ENCODE data around the gene GNG7. TPM values are rescaled to one million over a fixed set of nuclear protein-coding genes. Genes with fewer than 3 reads are reported as not detected.
"Not testable (repeated sequence)": the region's sequence is repeated elsewhere in the genome, so short reads cannot be mapped to it uniquely, and the experiment has no call there.

GNG7 gene
- total RNA-seq, 2 experiments from 2014 or later: 0.08 to 0.13 TPM

DNA sequence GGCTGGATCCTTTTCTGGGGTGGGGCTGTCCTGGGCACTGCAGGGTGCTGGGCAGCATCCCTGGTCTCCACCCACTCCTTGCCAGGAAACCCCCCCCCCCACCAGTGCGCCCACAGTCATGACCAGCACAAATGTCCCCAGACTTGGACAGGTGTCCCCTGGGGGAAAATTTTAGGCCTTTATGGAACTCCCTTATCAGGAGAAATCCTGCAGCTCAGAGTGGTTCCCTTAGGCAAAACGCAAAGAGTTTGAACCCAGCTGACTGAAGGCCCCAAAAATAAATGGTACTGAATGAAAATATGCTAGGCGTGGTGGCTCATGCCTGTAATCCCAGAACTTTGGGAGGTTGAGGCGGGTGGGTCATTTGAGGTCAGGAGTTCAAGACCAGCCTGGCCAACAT is 174.8 kb downstream of the GNG7 start:
- Mint-ChIP-seq H3K4me3 (no peak overlapping the region), H3K27ac (no peak overlapping the region), H3K4me1 (ENCODE audit: low read depth) (peaks cover 3% of the 10 kb centered on the region), H3K27me3 (ENCODE audit: low read depth) (no peaks in the 10 kb centered on the region), H3K9me3 (ENCODE audit: insufficient read depth) (no peaks in the 10 kb centered on the region), H3K36me3 (ENCODE audit: low read depth) (no peaks in the 10 kb centered on the region)
- ChIA-PET POLR2A (no interaction called here), CTCF (interaction anchor here (1.3 kb wide), 1 partner anchor 87 kb away, joined by 3 read pairs; no protein-coding TSS in a partner anchor)
- ATAC-seq (no peak), DNase-seq (no peak)

DNA sequence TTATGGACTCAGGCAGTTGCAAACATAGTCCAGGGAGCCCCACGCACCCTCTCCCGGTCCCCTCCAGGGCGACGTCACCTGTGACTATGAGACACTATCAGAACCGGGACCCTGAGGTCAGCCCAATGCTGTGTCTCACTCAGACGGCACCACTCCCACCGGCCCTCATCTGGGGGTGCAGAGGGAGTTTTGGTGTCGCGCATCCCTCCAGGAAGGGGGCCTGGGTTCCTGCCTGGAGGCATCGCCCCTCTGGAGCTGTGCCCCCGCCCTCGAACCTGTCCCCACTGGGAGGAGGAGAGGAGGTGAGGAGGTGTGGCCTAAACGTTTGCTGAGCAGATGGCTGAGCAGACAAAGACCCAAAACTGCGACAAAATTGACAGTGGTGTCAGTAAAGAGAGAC is 175.3 kb downstream of the GNG7 start:
- DNase-seq (no peak), ATAC-seq (no peak)
- H3K9me3 Mint-ChIP-seq (ENCODE audit: insufficient read depth): no peaks in the 10 kb centered on the region
- H3K27me3 Mint-ChIP-seq (ENCODE audit: low read depth): no peaks in the 10 kb centered on the region
- ChIA-PET CTCF (no interaction called here), POLR2A (no interaction called here)
- H3K4me1 Mint-ChIP-seq (ENCODE audit: low read depth): no peaks in the 10 kb centered on the region
- H3K36me3 Mint-ChIP-seq (ENCODE audit: low read depth): no peaks in the 10 kb centered on the region
- no peak overlapping the region for H3K4me3 Mint-ChIP-seq
- no peak overlapping the region for H3K27ac Mint-ChIP-seq

- Mint-ChIP-seq H3K4me3 (no peak overlapping the region), H3K9me3 (ENCODE audit: insufficient read depth) (no peaks in the 10 kb centered on the region), H3K4me1 (ENCODE audit: low read depth) (no peaks in the 10 kb centered on the region), H3K36me3 (ENCODE audit: low read depth) (no peaks in the 10 kb centered on the region), H3K27ac (no peak overlapping the region), H3K27me3 (ENCODE audit: low read depth) (no peaks in the 10 kb centered on the region)
- no peak for ATAC-seq
- CTCF ChIA-PET: no interaction called here
- POLR2A ChIA-PET: interaction anchor here (1.4 kb wide), 1 partner anchor 49 kb away, joined by 3 read pairs; the partner anchor contains the start of gene GADD45B
- no peak for DNase-seq
These were observed 177.4 kb downstream of the GNG7 start for GRCh38 chr19:2524840-2525723.

- DNase-seq (no peak), ATAC-seq (no peak)
- Mint-ChIP-seq H3K27ac (no peak overlapping the region), H3K36me3 (ENCODE audit: low read depth) (no peaks in the 10 kb centered on the region), H3K27me3 (ENCODE audit: low read depth) (no peaks in the 10 kb centered on the region), H3K4me1 (ENCODE audit: low read depth) (no peaks in the 10 kb centered on the region), H3K4me3 (no peak overlapping the region), H3K9me3 (ENCODE audit: insufficient read depth) (no peaks in the 10 kb centered on the region)
- ChIA-PET CTCF (no interaction called here), POLR2A (no interaction called here)
These were observed 178.1 kb downstream of the GNG7 start for GRCh38 chr19:2524361-2524839.

- POLR2A ChIA-PET: no interaction called here
- Mint-ChIP-seq H3K27ac (no peak overlapping the region), H3K9me3 (ENCODE audit: insufficient read depth) (no peaks in the 10 kb centered on the region), H3K4me3 (no peak overlapping the region), H3K4me1 (ENCODE audit: low read depth) (no peaks in the 10 kb centered on the region), H3K27me3 (ENCODE audit: low read depth) (no peaks in the 10 kb centered on the region), H3K36me3 (ENCODE audit: low read depth) (no peaks in the 10 kb centered on the region)
- ATAC-seq (no peak), DNase-seq (no peak)
- CTCF ChIA-PET: no interaction called here
These were observed 178.7 kb downstream of the GNG7 start for GRCh38 chr19:2523630-2524311.

GRCh38 chr19:2519482-2519881 is 183.0 kb downstream of the GNG7 start:
- Mint-ChIP-seq H3K4me3 (no peak overlapping the region), H3K27me3 (ENCODE audit: low read depth) (no peaks in the 10 kb centered on the region), H3K27ac (no peak overlapping the region), H3K36me3 (ENCODE audit: low read depth) (no peaks in the 10 kb centered on the region), H3K4me1 (ENCODE audit: low read depth) (peaks cover 9% of the 10 kb centered on the region), H3K9me3 (ENCODE audit: insufficient read depth) (no peaks in the 10 kb centered on the region)
- ChIA-PET CTCF (interaction anchor here (1.0 kb wide), 1 partner anchor 92 kb away, joined by 5 read pairs; no protein-coding TSS in a partner anchor), POLR2A (no interaction called here)
- DNase-seq (no peak), ATAC-seq (no peak)

DNA sequence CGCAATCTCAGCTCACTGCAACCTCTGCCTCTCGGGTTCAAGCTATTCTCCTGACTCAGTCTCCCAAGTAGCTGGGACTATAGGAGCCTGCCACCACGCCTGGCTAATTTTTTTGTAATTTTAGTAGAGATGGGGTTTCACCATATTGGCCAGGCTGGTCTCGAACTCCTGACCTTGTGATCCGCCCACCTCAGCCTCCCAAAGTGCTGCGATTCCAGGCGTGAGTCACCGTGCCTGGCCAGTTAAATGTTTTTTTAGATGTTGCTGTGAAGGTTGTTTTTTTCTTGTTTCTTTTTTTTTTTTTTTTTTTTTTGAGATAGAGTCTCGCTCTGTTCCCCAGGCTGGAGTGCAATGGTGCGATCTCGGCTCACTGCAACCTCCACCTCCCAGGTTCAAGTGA is 183.6 kb downstream of the GNG7 start:
- CTCF ChIA-PET: interaction anchor here (1.3 kb wide), 1 partner anchor 43 kb away, joined by 3 read pairs; the partner anchor contains the start of gene GADD45B
- H3K4me3 Mint-ChIP-seq; POLR2A ChIA-PET; H3K4me1 Mint-ChIP-seq (ENCODE audit: low read depth); ATAC-seq; H3K27ac Mint-ChIP-seq; H3K27me3 Mint-ChIP-seq (ENCODE audit: low read depth); H3K36me3 Mint-ChIP-seq (ENCODE audit: low read depth); DNase-seq; H3K9me3 Mint-ChIP-seq (ENCODE audit: insufficient read depth): not testable (repeated sequence)

DNA sequence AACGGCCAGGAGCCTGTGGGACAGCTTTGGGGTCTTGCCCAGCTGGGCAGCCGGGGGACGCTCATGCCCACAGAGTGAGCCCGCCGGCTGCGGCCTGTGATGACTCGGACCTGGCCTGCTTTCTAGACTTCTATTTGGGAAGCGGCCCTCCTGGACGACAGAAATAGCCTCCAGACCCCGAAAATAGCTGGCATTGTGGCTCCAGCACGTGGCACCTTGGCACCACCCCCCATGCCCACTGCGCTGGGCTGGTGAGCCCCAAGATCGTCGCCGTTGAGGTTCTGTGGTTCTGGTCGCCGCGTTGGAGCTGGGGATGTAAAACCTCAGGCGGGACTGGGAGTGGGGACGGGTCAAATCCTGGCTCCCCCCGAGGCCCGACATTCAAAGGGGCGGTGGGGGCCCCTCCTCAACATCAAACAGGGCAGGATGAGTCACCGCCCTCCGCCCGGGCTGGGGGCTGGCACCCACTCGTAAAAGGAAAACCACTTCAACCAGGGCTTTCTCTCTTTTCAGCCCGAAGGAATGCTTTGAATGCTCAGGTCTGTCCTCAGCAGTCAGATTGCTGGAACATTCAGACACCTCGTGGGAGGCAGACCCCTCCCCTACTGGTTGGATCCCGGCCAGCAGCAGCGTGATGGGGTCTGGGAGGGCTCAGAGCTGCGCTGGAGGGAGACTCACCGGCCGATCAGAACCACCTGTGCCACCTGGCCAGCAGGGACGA is 184.5 kb downstream of the GNG7 start:
- Mint-ChIP-seq H3K9me3 (ENCODE audit: insufficient read depth) (no peaks in the 10 kb centered on the region), H3K4me1 (ENCODE audit: low read depth) (peaks cover 9% of the 10 kb centered on the region), H3K36me3 (ENCODE audit: low read depth) (no peaks in the 10 kb centered on the region), H3K4me3 (no peak overlapping the region), H3K27me3 (ENCODE audit: low read depth) (no peaks in the 10 kb centered on the region), H3K27ac (no peak overlapping the region)
- POLR2A ChIA-PET: no interaction called here
- CTCF ChIA-PET: interaction anchor here (1.3 to 1.7 kb wide), 2 partner anchors 11 to 42 kb away, joined by 3 to 4 read pairs; partner anchors contain the start of gene GADD45B
- ATAC-seq: no peak
- no peak for DNase-seq

DNA sequence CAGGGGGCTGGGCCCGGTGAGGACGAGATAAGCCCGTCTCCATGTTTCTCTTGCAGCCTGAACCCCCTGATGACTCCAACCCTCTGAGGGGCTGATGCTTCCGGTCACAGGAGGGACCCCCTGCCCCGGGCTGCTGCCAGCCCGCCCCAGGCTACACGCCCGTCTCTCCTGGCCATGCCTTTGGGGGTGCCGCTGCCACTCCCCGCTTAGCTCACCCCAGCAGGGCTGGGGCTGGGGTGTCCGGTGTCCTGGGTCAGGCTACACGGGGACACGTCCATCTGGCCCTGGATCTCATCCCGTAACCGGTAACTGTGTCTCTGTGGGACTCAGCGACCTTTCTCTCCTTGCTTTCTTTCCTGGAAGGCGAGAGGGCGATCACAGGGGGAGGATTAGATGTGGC is 185.8 kb downstream of the GNG7 start:
- Mint-ChIP-seq H3K27me3 (ENCODE audit: low read depth) (no peaks in the 10 kb centered on the region), H3K9me3 (ENCODE audit: insufficient read depth) (no peaks in the 10 kb centered on the region), H3K4me3 (no peak overlapping the region), H3K4me1 (ENCODE audit: low read depth) (peaks cover 9% of the 10 kb centered on the region), H3K27ac (no peak overlapping the region), H3K36me3 (ENCODE audit: low read depth) (no peaks in the 10 kb centered on the region)
- POLR2A ChIA-PET: no interaction called here
- CTCF ChIA-PET: interaction anchor here (1.7 kb wide), 1 partner anchor 13 kb away, joined by 4 read pairs; no protein-coding TSS in a partner anchor
- ATAC-seq (no peak), DNase-seq (no peak)

- Mint-ChIP-seq H3K9me3 (ENCODE audit: insufficient read depth) (no peaks in the 10 kb centered on the region), H3K27me3 (ENCODE audit: low read depth) (no peaks in the 10 kb centered on the region), H3K27ac (no peak overlapping the region), H3K36me3 (ENCODE audit: low read depth) (no peaks in the 10 kb centered on the region), H3K4me3 (no peak overlapping the region), H3K4me1 (ENCODE audit: low read depth) (peaks cover 9% of the 10 kb centered on the region)
- DNase-seq (no peak), ATAC-seq (no peak)
- ChIA-PET POLR2A (no interaction called here), CTCF (no interaction called here)
These were observed 187.4 kb downstream of the GNG7 start for GRCh38 chr19:2514981-2515518.

DNA sequence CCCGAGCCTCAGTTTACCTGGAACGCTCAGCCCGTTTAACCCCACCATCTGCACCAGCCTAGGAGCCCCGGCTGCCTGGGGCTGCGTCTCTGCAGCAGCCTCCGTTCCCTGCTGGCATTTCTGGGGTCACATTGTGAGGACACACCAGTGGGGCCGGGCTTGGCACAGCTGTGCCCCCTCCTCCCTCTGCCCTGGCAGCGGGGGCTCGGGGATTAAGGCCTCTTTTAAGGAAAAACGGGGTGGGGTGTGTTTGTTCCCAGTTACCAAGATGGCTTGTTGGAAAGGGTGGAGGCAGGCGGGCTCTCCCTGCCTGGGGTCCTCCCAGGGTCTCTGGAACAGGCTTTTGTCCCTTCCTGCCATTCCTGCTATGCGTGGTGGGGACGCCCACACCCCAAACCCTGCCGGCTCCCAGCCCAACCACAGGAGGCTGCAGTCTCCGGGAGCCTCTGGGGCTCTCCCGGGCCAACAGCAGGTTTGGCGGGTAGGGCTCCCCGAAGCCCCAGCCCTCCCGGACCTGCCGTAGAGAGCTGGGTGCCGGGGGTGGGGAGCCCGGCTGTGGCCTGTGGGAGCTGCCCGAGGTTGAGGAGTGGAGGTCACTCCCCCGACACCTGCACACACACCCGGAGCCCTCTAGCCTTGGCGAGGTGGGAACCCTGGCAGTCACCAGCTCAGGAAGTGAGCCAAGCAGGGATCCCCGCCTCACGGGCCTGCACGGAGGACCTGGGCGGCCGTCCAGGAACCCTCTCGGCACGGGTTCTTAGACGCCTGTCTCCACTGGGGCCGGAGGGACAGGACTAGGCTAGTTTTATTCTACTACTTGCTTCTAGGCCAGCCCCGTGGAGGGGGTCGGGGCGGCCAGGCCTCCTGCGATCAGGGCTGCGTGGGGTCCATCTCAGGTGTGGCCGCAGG is 189.7 kb downstream of the GNG7 start:
- Mint-ChIP-seq H3K27ac (no peak overlapping the region), H3K4me1 (ENCODE audit: low read depth) (peaks cover 4% of the 10 kb centered on the region), H3K9me3 (ENCODE audit: insufficient read depth) (no peaks in the 10 kb centered on the region), H3K27me3 (ENCODE audit: low read depth) (no peaks in the 10 kb centered on the region), H3K36me3 (ENCODE audit: low read depth) (no peaks in the 10 kb centered on the region), H3K4me3 (no peak overlapping the region)
- ChIA-PET CTCF (no interaction called here), POLR2A (no interaction called here)
- DNase-seq (no peak), ATAC-seq (no peak)
